Right lobe of liver (tissue), 4 donors: ENCODE measurements around the gene POLR1G.

Experiments used
- POLR2A ChIP-seq: fragments of 450-650 bp; IDR thresholded peaks from one replicate; pipeline ENCODE4 v1.6.1; 2017; ENCODE audit warnings: antibody characterized with exemption, mild to moderate bottlenecking
- TF ChIP-seq, protein P1 (sequence below), 4 donors: fragments of 200-600 bp in 3 of 4; fragments of 450-650 bp in 1 of 4; IDR thresholded peaks; one replicate each; pipeline versions ENCODE4 v1.5.1 to v1.8.0; 2016 to 2022; ENCODE audit warnings: antibody characterized with exemption in 4 of 4, mild to moderate bottlenecking in 2 of 4
- donor health status: DM: no; HTN: no; CAD: no.
- donor health status: DM: no; HTN: no; CAD: no.
- donor health status: DM: no; HTN: yes; CAD: no.

GRCh38 chr19:45403272-45403671, 3.2 kb upstream of the POLR1G start:
- TF ChIP-seq, protein P1, sequence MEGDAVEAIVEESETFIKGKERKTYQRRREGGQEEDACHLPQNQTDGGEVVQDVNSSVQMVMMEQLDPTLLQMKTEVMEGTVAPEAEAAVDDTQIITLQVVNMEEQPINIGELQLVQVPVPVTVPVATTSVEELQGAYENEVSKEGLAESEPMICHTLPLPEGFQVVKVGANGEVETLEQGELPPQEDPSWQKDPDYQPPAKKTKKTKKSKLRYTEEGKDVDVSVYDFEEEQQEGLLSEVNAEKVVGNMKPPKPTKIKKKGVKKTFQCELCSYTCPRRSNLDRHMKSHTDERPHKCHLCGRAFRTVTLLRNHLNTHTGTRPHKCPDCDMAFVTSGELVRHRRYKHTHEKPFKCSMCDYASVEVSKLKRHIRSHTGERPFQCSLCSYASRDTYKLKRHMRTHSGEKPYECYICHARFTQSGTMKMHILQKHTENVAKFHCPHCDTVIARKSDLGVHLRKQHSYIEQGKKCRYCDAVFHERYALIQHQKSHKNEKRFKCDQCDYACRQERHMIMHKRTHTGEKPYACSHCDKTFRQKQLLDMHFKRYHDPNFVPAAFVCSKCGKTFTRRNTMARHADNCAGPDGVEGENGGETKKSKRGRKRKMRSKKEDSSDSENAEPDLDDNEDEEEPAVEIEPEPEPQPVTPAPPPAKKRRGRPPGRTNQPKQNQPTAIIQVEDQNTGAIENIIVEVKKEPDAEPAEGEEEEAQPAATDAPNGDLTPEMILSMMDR (IDR thresholded peaks at IDR 0.05): no peak
- no peak for TF ChIP-seq POLR2A
